ENCODE measurements around the gene GORAB. TPM values are rescaled to one million over a fixed set of nuclear protein-coding genes. Genes with fewer than 3 reads are reported as not detected.

The GORAB gene
- total RNA-seq, 1 donor from 2014 or later: 16.9 TPM

- Mint-ChIP-seq H3K36me3 (ENCODE audit: low read depth) (peaks cover 5% of the 10 kb centered on the region), H3K4me3 (ENCODE audit: unreplicated experiment) (no peak overlapping the region), H3K27ac (ENCODE audit: unreplicated experiment) (no peak overlapping the region), H3K9me3 (ENCODE audit: low read depth) (peaks cover 13% of the 10 kb centered on the region), H3K27me3 (ENCODE audit: low read depth) (no peaks in the 10 kb centered on the region), H3K4me1 (ENCODE audit: low read depth) (no peaks in the 10 kb centered on the region)
- no peak for DNase-seq (ENCODE audit: low spot score)
- TF ChIP-seq CTCF (IDR thresholded peaks at IDR 0.05): no peak
These were observed 45.0 kb downstream of the GORAB start for GRCh38 chr1:170576980-170577379.

- no peak overlapping the region for H3K27ac Mint-ChIP-seq (ENCODE audit: unreplicated experiment)
- no peak overlapping the region for H3K4me3 Mint-ChIP-seq (ENCODE audit: unreplicated experiment)
- H3K27me3 Mint-ChIP-seq (ENCODE audit: low read depth): no peaks in the 10 kb centered on the region
- peaks cover 6% of the 10 kb centered on the region for H3K9me3 Mint-ChIP-seq (ENCODE audit: low read depth)
- TF ChIP-seq CTCF (IDR thresholded peaks at IDR 0.05): no peak
- no peak for DNase-seq (ENCODE audit: low spot score)
- H3K36me3 Mint-ChIP-seq (ENCODE audit: low read depth): no peaks in the 10 kb centered on the region
- no peaks in the 10 kb centered on the region for H3K4me1 Mint-ChIP-seq (ENCODE audit: low read depth)
These were observed 46.4 kb downstream of the GORAB start for GRCh38 chr1:170578359-170578758.

- TF ChIP-seq CTCF (IDR thresholded peaks at IDR 0.05): no peak
- no peaks in the 10 kb centered on the region for H3K36me3 Mint-ChIP-seq (ENCODE audit: low read depth)
- no peaks in the 10 kb centered on the region for H3K27me3 Mint-ChIP-seq (ENCODE audit: low read depth)
- peaks cover 3% of the 10 kb centered on the region for H3K9me3 Mint-ChIP-seq (ENCODE audit: low read depth)
- no peak overlapping the region for H3K4me3 Mint-ChIP-seq (ENCODE audit: unreplicated experiment)
- no peak overlapping the region for H3K27ac Mint-ChIP-seq (ENCODE audit: unreplicated experiment)
- no peaks in the 10 kb centered on the region for H3K4me1 Mint-ChIP-seq (ENCODE audit: low read depth)
- no peak for DNase-seq (ENCODE audit: low spot score)
These were observed 48.9 kb downstream of the GORAB start for GRCh38 chr1:170580636-170581440.

- Mint-ChIP-seq H3K36me3 (ENCODE audit: low read depth) (no peaks in the 10 kb centered on the region), H3K4me1 (ENCODE audit: low read depth) (peaks cover 18% of the 10 kb centered on the region), H3K27ac (ENCODE audit: unreplicated experiment) (no peak overlapping the region), H3K9me3 (ENCODE audit: low read depth) (no peaks in the 10 kb centered on the region), H3K27me3 (ENCODE audit: low read depth) (no peaks in the 10 kb centered on the region), H3K4me3 (ENCODE audit: unreplicated experiment) (no peak overlapping the region)
- TF ChIP-seq CTCF (IDR thresholded peaks at IDR 0.05): no peak
- DNase-seq (ENCODE audit: low spot score): no peak
These were observed 51.2 kb downstream of the GORAB start for GRCh38 chr1:170583186-170583585.

GRCh38 chr1:170586321-170587252 is 54.6 kb downstream of the GORAB start:
- peaks cover 18% of the 10 kb centered on the region for H3K4me1 Mint-ChIP-seq (ENCODE audit: low read depth)
- H3K4me3 Mint-ChIP-seq (ENCODE audit: unreplicated experiment): peak overlapping the region; percentile 44
- no peak for TF ChIP-seq CTCF (IDR thresholded peaks at IDR 0.05)
- no peaks in the 10 kb centered on the region for H3K9me3 Mint-ChIP-seq (ENCODE audit: low read depth)
- no peak for DNase-seq (ENCODE audit: low spot score)
- H3K36me3 Mint-ChIP-seq (ENCODE audit: low read depth): no peaks in the 10 kb centered on the region
- peak overlapping the region; percentile 77 for H3K27ac Mint-ChIP-seq (ENCODE audit: unreplicated experiment)
- H3K27me3 Mint-ChIP-seq (ENCODE audit: low read depth): no peaks in the 10 kb centered on the region
